ENCODE data around the gene APOBEC3F.
A peak's percentile ranks its signal among the peaks of the same experiment; 100 is the strongest.
"Not testable (repeated sequence)": the region's sequence is repeated elsewhere in the genome, so short reads cannot be mapped to it uniquely, and the experiment has no call there.

Gene APOBEC3F

GRCh38 chr22:39039306-39040126, 1.1 kb upstream of the APOBEC3F start:
- no peak for TF ChIP-seq JUND (IDR thresholded peaks at IDR 0.05; ENCODE audit: low read depth)
- in situ Hi-C loops (cut with HindIII; ENCODE audit: low pct_unique_long_range_greater_than_20kb, low sequenced_read_pairs), result no loop called here
- peak in 1 of 2 experiments; percentile 8 for DNase-seq (ENCODE audit: low read depth in 1 of 2, low spot score in 1 of 2)

DNA sequence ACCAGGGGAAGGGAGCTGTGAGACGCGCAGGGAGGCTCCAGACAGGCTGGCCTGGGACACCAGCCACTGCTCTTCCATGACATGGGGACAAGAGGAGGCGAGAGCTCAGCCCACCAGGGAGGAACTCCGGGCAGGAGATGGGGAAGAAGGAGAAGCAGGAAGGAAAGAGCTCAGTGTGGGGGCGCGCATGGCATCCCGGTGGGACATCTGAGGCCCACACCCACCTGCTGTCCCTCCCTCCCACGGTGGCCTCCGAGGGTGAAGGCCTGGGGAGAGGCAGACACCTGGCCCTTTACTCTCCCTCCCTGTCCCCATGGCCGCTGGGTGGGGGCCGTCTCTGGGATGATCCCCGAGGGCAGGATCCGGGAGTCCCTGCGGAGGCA, 518 bp upstream of the APOBEC3F start:
- DNase-seq (ENCODE audit: low read depth in 1 of 2, low spot score in 1 of 2); in situ Hi-C loops (cut with HindIII; ENCODE audit: low pct_unique_long_range_greater_than_20kb, low sequenced_read_pairs): not testable (repeated sequence)

GRCh38 chr22:39041908-39042307, 1.2 kb downstream of the APOBEC3F start:
- DNase-seq (ENCODE audit: low read depth in 1 of 2, low spot score in 1 of 2), result no peak
- in situ Hi-C loops (cut with HindIII; ENCODE audit: low pct_unique_long_range_greater_than_20kb, low sequenced_read_pairs), result no loop called here
- TF ChIP-seq JUND (IDR thresholded peaks at IDR 0.05; ENCODE audit: low read depth), result no peak

GRCh38 chr22:39043063-39043462, 2.4 kb downstream of the APOBEC3F start:
- DNase-seq (ENCODE audit: low read depth in 1 of 2, low spot score in 1 of 2); in situ Hi-C loops (cut with HindIII; ENCODE audit: low pct_unique_long_range_greater_than_20kb, low sequenced_read_pairs): not testable (repeated sequence)

- DNase-seq (ENCODE audit: low read depth in 1 of 2, low spot score in 1 of 2); in situ Hi-C loops (cut with HindIII; ENCODE audit: low pct_unique_long_range_greater_than_20kb, low sequenced_read_pairs): not testable (repeated sequence)
Observed at GRCh38 chr22:39045136-39045535, 4.5 kb downstream of the APOBEC3F start.

DNA sequence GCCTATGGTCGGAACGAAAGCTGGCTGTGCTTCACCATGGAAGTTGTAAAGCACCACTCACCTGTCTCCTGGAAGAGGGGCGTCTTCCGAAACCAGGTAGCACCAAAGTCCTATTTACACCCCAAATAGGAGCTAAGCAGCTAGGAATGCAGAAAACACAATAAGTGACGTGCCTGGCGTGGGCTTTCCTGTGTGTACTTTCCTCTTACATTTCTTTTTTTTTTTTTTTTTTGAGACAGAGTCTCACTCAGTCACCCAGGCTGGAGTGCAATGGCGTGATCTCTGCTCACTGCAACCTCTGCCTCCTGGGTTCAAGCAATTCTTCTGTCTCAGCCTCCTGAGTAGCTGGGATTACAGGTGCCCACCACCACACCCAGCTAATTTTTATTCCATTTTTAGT, 8.8 kb downstream of the APOBEC3F start:
- DNase-seq (ENCODE audit: low read depth in 1 of 2, low spot score in 1 of 2); in situ Hi-C loops (cut with HindIII; ENCODE audit: low pct_unique_long_range_greater_than_20kb, low sequenced_read_pairs): not testable (repeated sequence)

GRCh38 chr22:39051844-39052495, 11.3 kb downstream of the APOBEC3F start:
- in situ Hi-C loops (cut with HindIII; ENCODE audit: low pct_unique_long_range_greater_than_20kb, low sequenced_read_pairs); DNase-seq (ENCODE audit: low read depth in 1 of 2, low spot score in 1 of 2): not testable (repeated sequence)

GRCh38 chr22:39055658-39056057, 15.0 kb downstream of the APOBEC3F start:
- TF ChIP-seq JUND (IDR thresholded peaks at IDR 0.05; ENCODE audit: low read depth), result no peak
- no peak for DNase-seq (ENCODE audit: low read depth in 1 of 2, low spot score in 1 of 2)
- in situ Hi-C loops (cut with HindIII; ENCODE audit: low pct_unique_long_range_greater_than_20kb, low sequenced_read_pairs), result no loop called here

DNA sequence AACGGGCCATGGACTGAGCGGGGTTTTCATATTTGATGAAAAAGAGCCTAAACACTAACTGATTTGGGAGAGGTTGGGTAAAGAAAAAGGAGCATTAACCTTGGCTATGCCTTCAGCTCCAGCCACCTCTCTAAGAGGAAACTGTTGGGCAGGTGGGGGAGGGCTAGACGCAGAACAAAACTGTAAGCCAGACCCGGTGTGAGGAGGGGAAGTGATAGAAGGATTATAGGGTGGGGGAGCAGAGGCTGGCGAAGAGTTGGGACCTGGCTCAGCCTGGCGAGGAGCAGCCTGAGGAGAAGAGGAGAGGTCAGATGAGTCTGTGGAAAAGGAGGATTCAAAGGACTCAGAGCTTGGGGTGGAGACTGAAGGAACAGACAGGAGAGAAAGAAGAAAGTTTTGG, 20.6 kb downstream of the APOBEC3F start:
- in situ Hi-C loops (cut with HindIII; ENCODE audit: low pct_unique_long_range_greater_than_20kb, low sequenced_read_pairs), result not testable (repeated sequence)

GRCh38 chr22:39061951-39062350, 21.3 kb downstream of the APOBEC3F start:
- DNase-seq (ENCODE audit: low read depth in 1 of 2, low spot score in 1 of 2); in situ Hi-C loops (cut with HindIII; ENCODE audit: low pct_unique_long_range_greater_than_20kb, low sequenced_read_pairs): not testable (repeated sequence)

More for the DNA sequence above, 20.6 kb downstream of the APOBEC3F start:
- DNase-seq (ENCODE audit: low read depth in 1 of 2, low spot score in 1 of 2), result not testable (repeated sequence)

- in situ Hi-C loops (cut with HindIII; ENCODE audit: low pct_unique_long_range_greater_than_20kb, low sequenced_read_pairs), result not testable (repeated sequence)
Observed at GRCh38 chr22:39063904-39064303, 23.2 kb downstream of the APOBEC3F start.

GRCh38 chr22:39066442-39067276, 26.0 kb downstream of the APOBEC3F start:
- in situ Hi-C loops (cut with HindIII; ENCODE audit: low pct_unique_long_range_greater_than_20kb, low sequenced_read_pairs); DNase-seq (ENCODE audit: low read depth in 1 of 2, low spot score in 1 of 2): not testable (repeated sequence)

More at GRCh38 chr22:39063904-39064303, 23.2 kb downstream of the APOBEC3F start:
- DNase-seq (ENCODE audit: low read depth in 1 of 2, low spot score in 1 of 2), result not testable (repeated sequence)
